ENCODE results near the gene DHX15.

The DHX15 gene

DNA sequence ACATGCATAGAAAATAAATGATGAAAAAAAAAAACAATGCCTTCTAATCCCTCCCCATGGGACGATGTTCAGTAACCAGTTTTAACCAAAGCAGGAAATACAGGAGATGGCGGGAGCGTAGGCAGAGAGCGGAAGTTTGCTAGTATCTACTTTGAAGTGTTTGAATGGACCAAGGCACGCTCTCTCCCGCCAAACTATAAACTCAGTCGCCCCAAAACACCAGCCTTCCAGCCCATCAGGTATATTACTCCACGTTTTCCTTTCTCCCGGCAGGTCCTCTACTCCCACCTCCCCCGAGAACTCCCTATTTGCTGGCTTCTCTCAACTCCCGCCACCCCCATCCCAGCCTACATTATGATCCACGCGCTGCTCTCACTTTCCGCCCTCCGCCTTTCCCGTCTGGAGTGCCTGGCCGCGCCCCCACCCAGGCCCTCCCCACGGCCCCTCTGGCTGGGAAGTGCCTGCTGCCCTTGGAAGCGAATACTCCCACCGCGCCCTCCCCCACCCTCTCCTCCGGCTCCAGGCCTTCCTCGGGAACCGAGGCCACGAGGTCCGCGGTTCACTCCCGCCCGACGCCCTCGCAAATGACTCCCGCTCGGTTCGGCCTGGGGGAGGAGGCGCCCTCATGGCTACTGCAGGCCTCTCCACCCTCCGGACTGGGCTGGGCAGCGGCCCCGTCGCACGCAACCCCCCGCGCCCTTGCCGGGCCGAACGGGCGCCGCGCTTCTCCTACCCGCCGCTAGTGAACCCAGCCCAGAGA lies 723 bp downstream of the DHX15 start:
- DNase-seq (ENCODE audit: low read depth in 2 of 3, low spot score in 2 of 3) = peak; percentile 11 to 23 (median 16)

DNA sequence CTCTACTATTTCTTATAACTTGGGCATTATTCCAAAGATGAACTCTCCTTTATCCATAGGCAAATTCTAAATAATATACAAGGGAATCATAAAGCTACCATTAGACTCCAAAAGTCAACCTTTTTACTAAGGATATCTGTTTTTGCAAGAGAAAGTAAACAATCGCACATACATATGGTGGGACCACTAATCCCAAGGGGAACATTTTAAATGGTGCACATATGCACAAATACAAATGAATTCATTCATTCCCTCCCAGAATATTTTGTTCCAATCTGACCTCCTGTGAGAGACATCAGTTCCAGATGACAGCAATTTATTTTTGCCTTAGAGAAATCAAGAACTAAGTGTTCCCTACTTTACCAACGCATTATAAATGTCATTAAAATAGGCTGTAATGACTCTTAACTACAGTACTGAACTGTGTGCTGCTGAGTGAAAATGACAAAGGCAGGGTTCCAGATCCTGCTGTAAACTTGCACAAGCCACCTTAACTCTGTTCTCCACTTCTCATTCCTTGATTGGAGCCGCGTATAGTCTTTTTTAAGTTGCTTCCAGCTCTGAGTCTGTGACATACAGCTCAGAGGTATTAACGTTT lies 2.0 kb downstream of the DHX15 start:
- no peak for DNase-seq (ENCODE audit: low read depth in 2 of 3, low spot score in 2 of 3)

DNA sequence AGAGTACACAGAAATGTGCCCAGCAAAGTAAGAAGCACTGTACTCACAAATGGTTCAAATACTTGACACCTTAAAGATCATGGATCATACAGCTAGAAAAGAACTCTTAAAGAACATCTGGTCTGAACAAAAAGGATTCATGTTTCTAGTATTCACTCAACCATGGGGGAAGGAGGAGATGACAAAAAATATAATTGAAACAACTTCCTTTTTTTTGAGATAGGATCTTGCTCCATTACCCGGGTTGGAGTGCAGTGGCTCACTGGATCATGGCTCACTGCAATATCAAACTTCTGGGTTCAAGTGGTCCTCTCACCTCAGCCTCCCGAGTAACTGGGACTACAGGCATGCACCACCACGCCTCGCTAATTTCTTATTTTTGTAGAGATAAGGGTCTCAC lies 6.0 kb downstream of the DHX15 start:
- no peak for DNase-seq (ENCODE audit: low read depth in 2 of 3, low spot score in 2 of 3)

DNA sequence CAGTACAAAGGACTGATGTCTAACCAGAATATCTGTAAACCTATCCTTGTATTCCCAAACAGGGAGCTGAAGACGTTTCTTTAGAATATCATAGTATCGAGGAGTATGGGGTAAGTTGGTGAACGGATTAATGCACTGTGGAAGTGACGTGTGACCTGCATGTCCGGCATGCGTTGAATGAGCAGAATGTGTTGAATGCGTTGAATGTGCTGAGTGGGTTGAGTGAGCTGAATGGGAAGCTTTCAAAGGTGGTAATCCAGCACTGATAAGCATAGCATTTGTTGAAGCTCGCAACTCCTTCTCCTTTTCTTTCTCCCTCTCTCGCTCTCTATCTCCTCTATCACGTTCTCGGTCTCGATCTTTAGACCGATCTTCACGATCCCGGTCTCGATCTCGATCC lies 8.1 kb downstream of the DHX15 start:
- no peak for DNase-seq (ENCODE audit: low read depth in 2 of 3, low spot score in 2 of 3)

GRCh38 chr4:24574236-24574635 lies 10.1 kb downstream of the DHX15 start:
- no peak for DNase-seq (ENCODE audit: low read depth in 2 of 3, low spot score in 2 of 3)

- no peak for DNase-seq (ENCODE audit: low read depth in 2 of 3, low spot score in 2 of 3)
These were observed 10.8 kb downstream of the DHX15 start for GRCh38 chr4:24573582-24573981.

DNA sequence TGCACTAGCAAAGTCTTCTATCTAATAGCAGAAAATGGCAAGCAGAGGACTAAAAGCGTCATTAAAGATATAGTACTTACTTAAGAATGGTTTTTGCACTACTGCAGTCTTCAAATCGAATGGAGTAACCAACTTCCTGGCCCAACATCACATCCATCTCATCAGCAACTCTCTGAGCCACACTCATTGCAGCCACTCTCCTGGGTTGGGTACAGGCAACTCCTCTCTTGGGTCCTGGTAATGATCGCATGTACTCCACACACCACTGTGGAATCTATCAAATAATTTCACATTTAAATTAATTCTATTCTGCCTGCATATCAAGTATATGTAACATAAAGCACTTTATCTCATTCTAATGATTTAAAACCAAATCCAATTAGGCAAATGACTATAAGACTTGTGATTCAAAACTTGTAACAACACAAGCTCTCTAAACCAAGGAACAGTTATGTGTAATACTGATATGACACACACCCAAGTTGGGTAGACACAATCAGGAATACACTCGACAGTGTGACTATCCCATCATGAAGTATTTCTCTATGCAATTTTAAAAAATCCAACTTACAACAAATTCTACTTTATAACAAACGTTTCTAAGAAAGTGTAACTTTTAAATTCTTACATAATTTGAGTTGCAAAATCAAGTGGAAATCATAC lies 13.6 kb downstream of the DHX15 start:
- DNase-seq (ENCODE audit: low read depth in 2 of 3, low spot score in 2 of 3) = no peak

GRCh38 chr4:24570172-24570571 lies 14.2 kb downstream of the DHX15 start:
- DNase-seq (ENCODE audit: low read depth in 2 of 3, low spot score in 2 of 3) = no peak

GRCh38 chr4:24569662-24570061 lies 14.7 kb downstream of the DHX15 start:
- DNase-seq (ENCODE audit: low read depth in 2 of 3, low spot score in 2 of 3) = no peak

- DNase-seq (ENCODE audit: low read depth in 2 of 3, low spot score in 2 of 3) = no peak
These were observed 15.9 kb downstream of the DHX15 start for GRCh38 chr4:24568425-24568824.

DNA sequence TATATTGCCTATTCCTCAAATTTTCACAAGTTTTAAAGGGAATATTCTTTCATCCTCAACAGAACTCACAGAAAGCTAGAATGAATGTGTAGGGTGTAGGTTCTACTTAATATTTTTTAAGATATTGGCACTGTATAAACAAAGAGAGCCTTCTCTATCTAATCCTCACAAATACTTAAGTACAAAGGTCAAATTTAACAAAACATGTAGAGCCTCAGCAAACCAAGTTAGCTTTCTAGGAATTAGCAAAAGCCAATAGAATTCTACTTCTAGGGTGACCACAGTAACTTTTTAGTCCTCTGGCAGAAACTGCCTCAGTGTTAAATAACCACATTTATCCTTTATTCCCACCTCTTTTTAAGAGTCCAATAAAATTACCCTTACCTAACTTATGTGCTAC lies 19.3 kb downstream of the DHX15 start:
- no peak for DNase-seq (ENCODE audit: low read depth in 2 of 3, low spot score in 2 of 3)

DNA sequence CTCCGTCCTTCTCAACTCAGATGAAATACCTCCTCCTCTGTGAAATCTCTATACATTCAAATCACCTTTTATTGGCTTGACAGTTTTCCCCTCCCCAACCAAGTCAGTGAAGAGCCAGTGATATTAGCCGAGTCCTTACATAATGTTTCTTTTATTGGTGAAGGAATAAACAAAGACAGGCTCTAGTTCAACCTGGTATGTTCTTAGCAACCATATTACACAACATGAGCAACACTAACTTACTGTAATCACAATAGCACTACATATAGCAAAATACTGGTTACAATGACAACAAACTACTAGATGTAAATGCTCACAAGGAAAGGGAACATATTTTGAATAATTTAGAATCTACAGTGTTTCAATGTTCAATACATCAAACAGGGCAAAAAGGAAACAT lies 19.9 kb downstream of the DHX15 start:
- DNase-seq (ENCODE audit: low read depth in 2 of 3, low spot score in 2 of 3) = no peak

GRCh38 chr4:24561438-24562139 lies 22.8 kb downstream of the DHX15 start:
- no peak for DNase-seq (ENCODE audit: low read depth in 2 of 3, low spot score in 2 of 3)

DNA sequence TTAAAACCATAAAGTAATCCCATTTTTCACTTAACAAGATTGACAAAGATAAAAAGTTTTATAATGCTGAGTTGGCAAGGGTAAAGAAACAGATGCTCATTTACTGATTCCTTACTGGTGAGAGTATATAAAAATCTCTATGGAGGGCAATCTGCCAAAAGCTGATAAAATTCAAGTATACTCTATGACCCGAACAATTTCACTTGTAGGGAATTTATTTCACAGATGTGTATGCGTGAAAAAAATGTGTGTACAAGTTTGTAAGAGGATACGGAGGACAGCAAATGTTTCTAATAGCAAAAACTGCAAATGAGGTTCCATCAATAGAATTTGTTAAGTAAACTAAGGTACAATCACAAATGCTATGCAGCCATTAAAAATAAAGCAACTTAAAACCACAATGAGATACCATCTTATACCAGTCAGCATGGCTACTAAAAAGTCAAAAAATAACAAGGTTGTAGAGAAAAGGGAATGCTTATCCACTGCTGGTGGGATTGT lies 23.4 kb downstream of the DHX15 start:
- DNase-seq (ENCODE audit: low read depth in 2 of 3, low spot score in 2 of 3) = no peak

DNA sequence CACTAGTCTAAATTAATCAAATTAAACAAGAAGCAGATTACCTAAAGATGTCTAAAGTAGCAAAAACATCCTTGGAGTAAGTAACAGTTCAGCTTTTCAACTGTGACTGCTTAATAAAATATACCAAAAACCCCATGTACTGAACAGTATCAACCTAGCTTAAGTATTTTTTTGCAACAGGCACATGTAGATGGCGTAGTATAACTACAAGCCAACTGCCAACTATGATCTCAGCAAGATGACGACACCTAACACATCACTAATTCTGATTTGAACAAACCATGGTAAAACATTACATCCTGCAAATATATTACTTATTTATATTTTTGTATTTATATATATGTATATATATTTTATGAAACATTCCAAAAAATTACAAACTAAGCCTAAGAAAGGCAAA lies 24.5 kb downstream of the DHX15 start:
- DNase-seq (ENCODE audit: low read depth in 2 of 3, low spot score in 2 of 3) = no peak

- no peak for DNase-seq (ENCODE audit: low read depth in 2 of 3, low spot score in 2 of 3)
These were observed 25.1 kb downstream of the DHX15 start for GRCh38 chr4:24559032-24559821.

DNA sequence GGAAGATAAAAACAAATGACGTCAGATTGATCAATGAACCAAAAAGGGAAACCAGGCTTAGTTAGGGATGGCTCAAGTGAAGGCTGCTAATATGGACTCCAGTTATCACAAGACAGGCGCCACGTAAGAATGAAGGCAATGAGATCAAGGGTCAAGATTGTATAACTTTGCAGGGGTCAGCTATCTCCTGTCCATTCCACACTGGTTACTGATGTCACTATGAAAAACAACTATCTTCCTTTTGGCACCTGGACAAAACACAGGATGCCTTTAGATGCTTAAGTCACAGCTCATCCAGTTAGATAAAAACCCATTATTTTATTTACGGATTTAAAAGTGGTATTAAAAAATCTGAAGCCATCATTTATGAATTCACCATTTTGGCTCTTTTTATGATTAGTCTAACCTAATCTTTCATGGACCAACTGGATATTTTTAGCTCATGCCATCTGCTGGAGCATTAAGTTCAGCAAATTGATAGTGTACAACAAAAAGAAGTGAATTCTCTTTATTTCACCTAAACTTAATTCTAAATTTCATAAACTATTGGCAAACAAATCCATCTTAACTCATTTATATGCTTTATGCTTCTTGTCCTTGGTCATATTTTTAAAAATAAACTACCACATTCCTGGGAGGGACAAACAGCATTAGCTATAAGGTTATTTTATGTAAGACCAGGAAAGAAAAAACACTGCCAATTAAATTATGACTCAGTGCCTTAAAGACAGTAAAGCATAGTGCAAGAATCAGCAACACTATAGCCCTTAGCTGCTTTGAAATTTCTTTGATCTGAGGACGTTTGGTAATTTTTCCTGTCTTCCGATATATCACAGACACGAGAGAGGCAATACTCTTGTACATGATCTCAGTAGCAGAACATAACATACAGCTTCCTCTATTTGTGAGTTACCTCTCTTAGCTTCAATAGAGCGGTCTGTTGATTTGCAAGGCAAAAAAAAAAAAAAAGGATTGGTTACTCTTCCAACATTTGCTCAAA lies 27.0 kb downstream of the DHX15 start:
- no peak for DNase-seq (ENCODE audit: low read depth in 2 of 3, low spot score in 2 of 3)

DNA sequence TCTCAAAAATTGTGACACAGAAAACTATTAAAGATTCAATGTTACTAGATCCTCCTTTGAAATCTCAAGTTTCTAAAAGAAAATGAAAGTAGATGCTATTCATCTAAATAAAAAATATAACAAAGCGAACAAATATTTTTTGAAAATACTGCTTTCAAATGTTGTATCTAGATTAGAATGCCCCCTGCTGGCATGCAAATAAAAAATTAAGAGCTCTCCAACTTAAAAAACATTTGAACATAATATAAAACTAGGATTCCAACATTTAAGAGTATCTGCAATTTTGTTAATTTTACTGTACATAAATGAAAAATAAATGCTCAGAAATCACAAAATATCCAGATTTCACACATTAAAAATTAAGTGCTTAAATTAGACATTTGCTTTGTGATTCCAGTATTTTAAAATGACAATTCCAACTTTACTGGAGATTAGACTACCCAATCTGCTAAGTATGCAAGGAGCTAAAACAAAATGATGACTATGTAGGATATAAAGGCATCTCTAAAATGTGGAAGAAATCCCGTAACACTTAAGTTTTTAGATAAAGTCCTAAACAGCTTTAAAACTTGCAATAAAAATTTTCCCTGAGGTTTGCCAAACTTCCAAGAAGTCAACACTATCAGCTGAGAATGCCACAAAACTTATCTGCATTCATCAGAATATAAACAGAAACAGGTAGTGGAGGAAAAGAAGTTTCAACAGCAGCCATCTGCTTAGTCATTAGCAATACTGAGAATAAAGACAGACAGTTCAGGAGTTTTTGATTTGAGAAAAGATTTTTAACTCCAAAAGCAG lies 32.7 kb downstream of the DHX15 start:
- DNase-seq (ENCODE audit: low read depth in 2 of 3, low spot score in 2 of 3) = no peak

Measured in activated CD8-positive, alpha-beta memory T cell treated with anti-CD3 and anti-CD28 coated beads for 48 hours (primary cell).